ENCODE data around the gene CSMD2. TPM values are rescaled to one million over a fixed set of nuclear protein-coding genes. Genes with fewer than 3 reads are reported as not detected.

Gene CSMD2
- total RNA-seq, 1 experiment from 2014 or later: 0.22 TPM

GRCh38 chr1:34130306-34130705, 34.7 kb downstream of the CSMD2 start:
- Histone ChIP-seq H3K4me1 (ENCODE audit: control insufficient read depth in 1 of 2, insufficient read depth in 2 of 2, low read length in 2 of 2) (no peaks in the 10 kb centered on the region), H3K36me3 (ENCODE audit: control insufficient read depth in 1 of 2, insufficient read depth in 2 of 2, low read length in 2 of 2) (no peaks in the 10 kb centered on the region), H3K4me3 (replicated peaks in 1 of 2; ENCODE audit: low read depth in 1 of 2, low read length in 2 of 2) (no peak overlapping the region), H3K79me2 (ENCODE audit: insufficient read depth, low read length) (no peaks in the 10 kb centered on the region), H3K4me2 (ENCODE audit: low read length) (no peak overlapping the region), H4K20me1 (ENCODE audit: insufficient read depth) (no peaks in the 10 kb centered on the region), H3K9ac (ENCODE audit: low read length) (no peak overlapping the region), H3K9me2 (ENCODE audit: insufficient read depth) (no peaks in the 10 kb centered on the region), H3K27me3 (ENCODE audit: insufficient read depth, low read length) (peaks cover 15% of the 10 kb centered on the region; the same call in 1 of the 2 replicates), H3K27ac (ENCODE audit: low read depth, low read length) (no peak overlapping the region), H3K9me3 (ENCODE audit: control insufficient read depth in 1 of 2, insufficient read depth in 1 of 2, low read depth in 1 of 2, low read length in 2 of 2) (no peaks in the 10 kb centered on the region), H2AFZ (ENCODE audit: low read depth, low read length, poor library complexity, severe bottlenecking) (no peak overlapping the region)
- POLR2A ChIA-PET: no interaction called here
- DNase-seq (ENCODE audit: low read depth, low spot score) (no peak), ATAC-seq (no peak)
- TF ChIP-seq ATF3 (IDR thresholded peaks at IDR 0.05): no peak
- no peak for TF ChIP-seq EGR1 (IDR thresholded peaks at IDR 0.05; ENCODE audit: low read depth)
- TF ChIP-seq EZH2 (IDR thresholded peaks at IDR 0.05): no peak
- no peak for TF ChIP-seq ZNF274 (IDR thresholded peaks at IDR 0.05; ENCODE audit: low read depth, low read length)
- TF ChIP-seq FOSL1 (IDR thresholded peaks at IDR 0.05; ENCODE audit: low read depth): no peak
- no peak for TF ChIP-seq POLR2A (IDR thresholded peaks at IDR 0.05; ENCODE audit: borderline replicate concordance, extremely low read depth, insufficient read depth, insufficient read length)
- no peak for TF ChIP-seq YY1 (IDR thresholded peaks at IDR 0.05; ENCODE audit: extremely low read depth, insufficient replicate concordance, low read depth, low read length)
- no peak for TF ChIP-seq CEBPB (IDR thresholded peaks at IDR 0.05; ENCODE audit: low read depth)
- TF ChIP-seq, protein P1, sequence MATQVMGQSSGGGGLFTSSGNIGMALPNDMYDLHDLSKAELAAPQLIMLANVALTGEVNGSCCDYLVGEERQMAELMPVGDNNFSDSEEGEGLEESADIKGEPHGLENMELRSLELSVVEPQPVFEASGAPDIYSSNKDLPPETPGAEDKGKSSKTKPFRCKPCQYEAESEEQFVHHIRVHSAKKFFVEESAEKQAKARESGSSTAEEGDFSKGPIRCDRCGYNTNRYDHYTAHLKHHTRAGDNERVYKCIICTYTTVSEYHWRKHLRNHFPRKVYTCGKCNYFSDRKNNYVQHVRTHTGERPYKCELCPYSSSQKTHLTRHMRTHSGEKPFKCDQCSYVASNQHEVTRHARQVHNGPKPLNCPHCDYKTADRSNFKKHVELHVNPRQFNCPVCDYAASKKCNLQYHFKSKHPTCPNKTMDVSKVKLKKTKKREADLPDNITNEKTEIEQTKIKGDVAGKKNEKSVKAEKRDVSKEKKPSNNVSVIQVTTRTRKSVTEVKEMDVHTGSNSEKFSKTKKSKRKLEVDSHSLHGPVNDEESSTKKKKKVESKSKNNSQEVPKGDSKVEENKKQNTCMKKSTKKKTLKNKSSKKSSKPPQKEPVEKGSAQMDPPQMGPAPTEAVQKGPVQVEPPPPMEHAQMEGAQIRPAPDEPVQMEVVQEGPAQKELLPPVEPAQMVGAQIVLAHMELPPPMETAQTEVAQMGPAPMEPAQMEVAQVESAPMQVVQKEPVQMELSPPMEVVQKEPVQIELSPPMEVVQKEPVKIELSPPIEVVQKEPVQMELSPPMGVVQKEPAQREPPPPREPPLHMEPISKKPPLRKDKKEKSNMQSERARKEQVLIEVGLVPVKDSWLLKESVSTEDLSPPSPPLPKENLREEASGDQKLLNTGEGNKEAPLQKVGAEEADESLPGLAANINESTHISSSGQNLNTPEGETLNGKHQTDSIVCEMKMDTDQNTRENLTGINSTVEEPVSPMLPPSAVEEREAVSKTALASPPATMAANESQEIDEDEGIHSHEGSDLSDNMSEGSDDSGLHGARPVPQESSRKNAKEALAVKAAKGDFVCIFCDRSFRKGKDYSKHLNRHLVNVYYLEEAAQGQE (IDR thresholded peaks at IDR 0.05; ENCODE audit: low read depth): no peak
- TF ChIP-seq CTCF (IDR thresholded peaks at IDR 0.05 in 2 of 3, conservative IDR thresholded peaks at IDR 0.05 in 1 of 3; ENCODE audit: borderline replicate concordance in 1 of 3, insufficient read depth in 1 of 3, low read depth in 2 of 3, low read length in 2 of 3): no peak
- TF ChIP-seq SRF (IDR thresholded peaks at IDR 0.05; ENCODE audit: low read depth): no peak
- TF ChIP-seq CBX3 (IDR thresholded peaks at IDR 0.05; ENCODE audit: low read depth): no peak
- no peak for TF ChIP-seq POLR2AphosphoS5 (IDR thresholded peaks at IDR 0.05; ENCODE audit: low read depth, low read length)
- TF ChIP-seq, protein P2, sequence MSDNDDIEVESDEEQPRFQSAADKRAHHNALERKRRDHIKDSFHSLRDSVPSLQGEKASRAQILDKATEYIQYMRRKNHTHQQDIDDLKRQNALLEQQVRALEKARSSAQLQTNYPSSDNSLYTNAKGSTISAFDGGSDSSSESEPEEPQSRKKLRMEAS (IDR thresholded peaks at IDR 0.05): no peak
- no peak for TF ChIP-seq ZFX (IDR thresholded peaks at IDR 0.05)
- TF ChIP-seq ELF1 (IDR thresholded peaks at IDR 0.05; ENCODE audit: borderline replicate concordance, low read depth): no peak
- TF ChIP-seq JUND (IDR thresholded peaks at IDR 0.05): no peak
- TF ChIP-seq RAD21 (IDR thresholded peaks at IDR 0.05; ENCODE audit: low read depth): no peak
- TF ChIP-seq EZH2phosphoT487 (IDR thresholded peaks at IDR 0.05; ENCODE audit: borderline replicate concordance): no peak
- RAD21 ChIA-PET (ENCODE audit: low non-redundant PET in 1 of 2, low total read pairs in 2 of 2, uncharacterized antibody in 2 of 2, unreplicated experiment in 2 of 2): no interaction called here
- BruUV-seq (replicated peaks): no TSS peak
- intact Hi-C loops (cut with micrococcal nuclease): no loop called here
- CTCF ChIA-PET: no interaction called here
